GM12874 (cell line): ENCODE results near the gene SPIRE2.

Experiments used
- CTCF ChIP-seq: IDR thresholded peaks from 2 replicates; pipeline ENCODE4 v1.5.1; 2011; ENCODE audit warnings: low read depth, mild to moderate bottlenecking, control low read depth, low read length, moderate library complexity; ENCODE audit not compliant: insufficient read depth

Gene SPIRE2

GRCh38 chr16:89828199-89828869 lies at the start of gene SPIRE2:
TSS of gene SPIRE2 (plus strand) at chr16:89828475. CDS start at chr16:89828551, 76 bp downstream.
- no peak for TF ChIP-seq CTCF

GRCh38 chr16:89779231-89779908 lies 48.9 kb upstream of the SPIRE2 start:
- TF ChIP-seq CTCF, result no peak

GRCh38 chr16:89779909-89780305 lies 48.4 kb upstream of the SPIRE2 start:
- TF ChIP-seq CTCF, result no peak

GRCh38 chr16:89782489-89782888 lies 45.8 kb upstream of the SPIRE2 start:
- TF ChIP-seq CTCF, result no peak

- no peak for TF ChIP-seq CTCF
Observed at GRCh38 chr16:89784406-89784805, 43.9 kb upstream of the SPIRE2 start.

- no peak for TF ChIP-seq CTCF
Observed at GRCh38 chr16:89785523-89786155, 42.6 kb upstream of the SPIRE2 start.

GRCh38 chr16:89786474-89787364 lies 41.6 kb upstream of the SPIRE2 start:
- TF ChIP-seq CTCF, result no peak
